ENCODE measurements around the gene PGAP2. TPM values are rescaled to one million over a fixed set of nuclear protein-coding genes. Genes with fewer than 3 reads are reported as not detected.
"Not testable (repeated sequence)": the region's sequence is repeated elsewhere in the genome, so short reads cannot be mapped to it uniquely, and the experiment has no call there.

The PGAP2 gene
- polyA plus RNA-seq, 2 of the 4 experiments (the other 2 are of a cell fraction): 32.4 to 35.2 TPM

- CTCF ChIA-PET: interaction anchor here (0.9 to 7.2 kb wide), 19 partner anchors 11 to 263 kb away, joined by 3 to 66 read pairs (median 13); partner anchors contain the start of genes NUP98 and RHOG
- POLR2A ChIA-PET: interaction anchor here (0.6 to 3.4 kb wide), 4 partner anchors 10 to 32 kb away, joined by 4 to 23 read pairs (median 8); partner anchors contain the start of genes NUP98 and RHOG
- H3K4me3 ChIP-seq: no peak overlapping the region
- no peaks in the 10 kb centered on the region for H3K9me3 ChIP-seq
- ATAC-seq (no peak), DNase-seq (ENCODE audit: low read depth in 1 of 2, low spot score in 1 of 2) (no peak), FAIRE-seq (no peak)
- 100% methylated on average over 1 of the region's 1 CpG for WGBS (ENCODE audit: missing lambda C conversion rate)
- H3K4me1 ChIP-seq: 0 out of 3 replicates have a peak, but pooled peaks cover 3% of the 10 kb centered on the region
- TF ChIP-seq EHF (CRISPR knock-in tag; IDR thresholded peaks at IDR 0.05): no peak
- no peak for TF ChIP-seq KDM5A (IDR thresholded peaks at IDR 0.05)
- no peak for TF ChIP-seq CHD4 (IDR thresholded peaks at IDR 0.05; ENCODE audit: borderline replicate concordance)
- TF ChIP-seq RNF2 (IDR thresholded peaks at IDR 0.05; ENCODE audit: borderline replicate concordance, low read depth): no peak
- no peak for TF ChIP-seq ZC3H11A (IDR thresholded peaks at IDR 0.05)
- TF ChIP-seq NR3C1 (IDR thresholded peaks at IDR 0.05): no peak
- no peak for TF ChIP-seq CEBPB (IDR thresholded peaks at IDR 0.05)
- TF ChIP-seq, protein P1, sequence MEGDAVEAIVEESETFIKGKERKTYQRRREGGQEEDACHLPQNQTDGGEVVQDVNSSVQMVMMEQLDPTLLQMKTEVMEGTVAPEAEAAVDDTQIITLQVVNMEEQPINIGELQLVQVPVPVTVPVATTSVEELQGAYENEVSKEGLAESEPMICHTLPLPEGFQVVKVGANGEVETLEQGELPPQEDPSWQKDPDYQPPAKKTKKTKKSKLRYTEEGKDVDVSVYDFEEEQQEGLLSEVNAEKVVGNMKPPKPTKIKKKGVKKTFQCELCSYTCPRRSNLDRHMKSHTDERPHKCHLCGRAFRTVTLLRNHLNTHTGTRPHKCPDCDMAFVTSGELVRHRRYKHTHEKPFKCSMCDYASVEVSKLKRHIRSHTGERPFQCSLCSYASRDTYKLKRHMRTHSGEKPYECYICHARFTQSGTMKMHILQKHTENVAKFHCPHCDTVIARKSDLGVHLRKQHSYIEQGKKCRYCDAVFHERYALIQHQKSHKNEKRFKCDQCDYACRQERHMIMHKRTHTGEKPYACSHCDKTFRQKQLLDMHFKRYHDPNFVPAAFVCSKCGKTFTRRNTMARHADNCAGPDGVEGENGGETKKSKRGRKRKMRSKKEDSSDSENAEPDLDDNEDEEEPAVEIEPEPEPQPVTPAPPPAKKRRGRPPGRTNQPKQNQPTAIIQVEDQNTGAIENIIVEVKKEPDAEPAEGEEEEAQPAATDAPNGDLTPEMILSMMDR (IDR thresholded peaks at IDR 0.05): no peak
- TF ChIP-seq POLR2A (IDR thresholded peaks at IDR 0.05; ENCODE audit: low read length): no peak
- no peak for TF ChIP-seq HOXB13 (CRISPR knock-in tag; IDR thresholded peaks at IDR 0.05; ENCODE audit: low read depth)
- no peak overlapping the region for H3K27ac ChIP-seq
- no peak overlapping the region; the same call in 2 of the 3 replicates for H3K4me2 ChIP-seq
Measured at GRCh38 chr11:3809624-3809928, 1.2 kb downstream of the PGAP2 start.

- WGBS (ENCODE audit: missing lambda C conversion rate): 60% methylated on average over 3 of the region's 3 CpGs
- DNase-seq (ENCODE audit: low read depth in 1 of 2, low spot score in 1 of 2) (no peak), FAIRE-seq (no peak), ATAC-seq (no peak)
- TF ChIP-seq HDAC2 (IDR thresholded peaks at IDR 0.05) (no peak), JUN (IDR thresholded peaks at IDR 0.05) (no peak), ZC3H11A (IDR thresholded peaks at IDR 0.05) (no peak), MAFK (IDR thresholded peaks at IDR 0.05; ENCODE audit: partially characterized antibody) (no peak), JUNB (IDR thresholded peaks at IDR 0.05) (no peak), NR3C1 (IDR thresholded peaks at IDR 0.05) (no peak), ESRRA (IDR thresholded peaks at IDR 0.05; ENCODE audit: borderline replicate concordance, low read length) (no peak), TFCP2L1 (CRISPR knock-in tag; IDR thresholded peaks at IDR 0.05) (no peak), KDM5A (IDR thresholded peaks at IDR 0.05) (no peak), BCL3 (IDR thresholded peaks at IDR 0.05) (no peak)
- TF ChIP-seq, protein P2, sequence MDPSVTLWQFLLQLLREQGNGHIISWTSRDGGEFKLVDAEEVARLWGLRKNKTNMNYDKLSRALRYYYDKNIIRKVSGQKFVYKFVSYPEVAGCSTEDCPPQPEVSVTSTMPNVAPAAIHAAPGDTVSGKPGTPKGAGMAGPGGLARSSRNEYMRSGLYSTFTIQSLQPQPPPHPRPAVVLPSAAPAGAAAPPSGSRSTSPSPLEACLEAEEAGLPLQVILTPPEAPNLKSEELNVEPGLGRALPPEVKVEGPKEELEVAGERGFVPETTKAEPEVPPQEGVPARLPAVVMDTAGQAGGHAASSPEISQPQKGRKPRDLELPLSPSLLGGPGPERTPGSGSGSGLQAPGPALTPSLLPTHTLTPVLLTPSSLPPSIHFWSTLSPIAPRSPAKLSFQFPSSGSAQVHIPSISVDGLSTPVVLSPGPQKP (IDR thresholded peaks at IDR 0.05; ENCODE audit: low read depth, low read length): no peak
- TF ChIP-seq, protein P3, sequence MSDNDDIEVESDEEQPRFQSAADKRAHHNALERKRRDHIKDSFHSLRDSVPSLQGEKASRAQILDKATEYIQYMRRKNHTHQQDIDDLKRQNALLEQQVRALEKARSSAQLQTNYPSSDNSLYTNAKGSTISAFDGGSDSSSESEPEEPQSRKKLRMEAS (IDR thresholded peaks at IDR 0.05): no peak
- H3K9me3 ChIP-seq: no peaks in the 10 kb centered on the region
- ChIA-PET POLR2A (interaction anchor here (1.1 kb wide), 1 partner anchor 31 kb away, joined by 5 read pairs; no protein-coding TSS in a partner anchor), CTCF (interaction anchor here (0.6 to 7.2 kb wide), 9 partner anchors 10 to 263 kb away, joined by 3 to 66 read pairs (median 14); partner anchors contain the start of genes NUP98 and RHOG)
- no peak overlapping the region for H3K27ac ChIP-seq
- H3K4me1 ChIP-seq: 0 out of 3 replicates have a peak, but pooled peaks cover 3% of the 10 kb centered on the region
- no peak overlapping the region for H3K4me2 ChIP-seq
- H3K4me3 ChIP-seq: no peak overlapping the region
Measured at GRCh38 chr11:3810446-3810845, 2.1 kb downstream of the PGAP2 start.

DNA sequence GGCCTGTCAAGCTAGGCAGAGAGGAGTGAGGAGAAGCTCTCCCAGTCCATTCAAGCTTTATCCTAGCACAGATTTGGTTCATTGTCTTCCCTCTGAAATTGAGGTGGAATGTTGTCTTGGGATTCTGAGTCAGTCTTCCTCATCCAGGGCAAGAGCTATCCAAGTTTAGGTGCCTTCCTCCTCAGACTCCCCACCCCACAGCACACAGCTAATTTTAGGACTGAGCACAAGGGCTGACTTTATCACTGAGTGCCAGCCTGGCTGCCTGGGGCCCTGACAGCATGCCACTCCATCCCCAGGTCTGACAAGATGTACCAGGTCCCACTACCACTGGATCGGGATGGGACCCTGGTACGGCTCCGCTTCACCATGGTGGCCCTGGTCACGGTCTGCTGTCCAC is 2.6 kb downstream of the PGAP2 start:
- 100% methylated on average over 4 of the region's 4 CpGs for whole genome bisulfite sequencing (ENCODE audit: missing lambda C conversion rate)
- no peak overlapping the region for H3K4me2 ChIP-seq
- H3K9me3 ChIP-seq: no peaks in the 10 kb centered on the region
- FAIRE-seq (no peak), DNase-seq (ENCODE audit: low read depth in 1 of 2, low spot score in 1 of 2) (no peak), ATAC-seq (no peak)
- no peak overlapping the region for H3K4me3 ChIP-seq
- TF ChIP-seq HEYL (CRISPR knock-in tag; IDR thresholded peaks at IDR 0.05): no peak
- TF ChIP-seq KDM1A (IDR thresholded peaks at IDR 0.05; ENCODE audit: low read depth): no peak
- no peak for TF ChIP-seq KDM5A (IDR thresholded peaks at IDR 0.05)
- TF ChIP-seq, protein P2 (IDR thresholded peaks at IDR 0.05; ENCODE audit: low read depth, low read length): no peak
- TF ChIP-seq HOXB5 (CRISPR knock-in tag; IDR thresholded peaks at IDR 0.05): no peak
- TF ChIP-seq NR3C1 (IDR thresholded peaks at IDR 0.05): no peak
- TF ChIP-seq NFE2L2 (conservative IDR thresholded peaks at IDR 0.05; ENCODE audit: low read length): no peak
- no peak for TF ChIP-seq JUN (IDR thresholded peaks at IDR 0.05)
- no peak for TF ChIP-seq EP300 (IDR thresholded peaks at IDR 0.05)
- TF ChIP-seq FOSL2 (IDR thresholded peaks at IDR 0.05): no peak
- TF ChIP-seq FOSL2 (CRISPR knock-in tag; IDR thresholded peaks at IDR 0.05): no peak
- no peak for TF ChIP-seq TFCP2L1 (CRISPR knock-in tag; IDR thresholded peaks at IDR 0.05)
- POLR2A ChIA-PET: interaction anchor here (1.1 kb wide), 1 partner anchor 30 kb away, joined by 5 read pairs; no protein-coding TSS in a partner anchor
- CTCF ChIA-PET: interaction anchor here (0.6 to 7.2 kb wide), 8 partner anchors 10 to 262 kb away, joined by 3 to 66 read pairs (median 12); partner anchors contain the start of gene NUP98
- no peak overlapping the region for H3K27ac ChIP-seq
- 0 out of 3 replicates have a peak, but pooled peaks cover 3% of the 10 kb centered on the region for H3K4me1 ChIP-seq

DNA sequence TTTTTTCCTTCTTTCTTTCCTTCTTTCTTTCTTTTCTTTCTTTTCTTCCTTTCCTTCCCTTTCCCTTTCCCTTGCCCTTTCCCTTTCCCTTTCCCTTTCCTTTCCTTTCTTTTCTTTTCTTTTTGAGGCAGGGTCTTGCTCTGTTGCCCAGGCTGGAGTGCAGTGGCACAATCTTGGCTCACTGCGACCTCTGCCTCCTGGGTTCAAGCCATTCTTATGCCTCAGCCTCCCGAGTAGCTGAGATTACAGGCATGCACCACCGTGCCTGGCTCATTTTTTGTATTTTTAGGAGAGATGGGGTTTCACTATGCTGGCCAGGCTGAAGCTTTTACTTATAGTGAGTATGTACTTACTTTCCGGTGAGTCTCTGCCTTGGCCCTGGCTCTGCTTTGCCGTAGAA is 6.5 kb downstream of the PGAP2 start:
- POLR2A ChIA-PET; DNase-seq (ENCODE audit: low read depth in 1 of 2, low spot score in 1 of 2); H3K4me2 ChIP-seq; H3K4me1 ChIP-seq; H3K9me3 ChIP-seq; ATAC-seq; FAIRE-seq; H3K27ac ChIP-seq; H3K4me3 ChIP-seq: not testable (repeated sequence)
- CTCF ChIA-PET: interaction anchor here (0.6 to 1.9 kb wide), 3 partner anchors 10 to 1414 kb away, joined by 3 to 9 read pairs (median 5); partner anchors contain the start of gene TSSC4
- 67% methylated on average over 5 of the region's 5 CpGs for WGBS (ENCODE audit: missing lambda C conversion rate)

Measured in A549 (cell line).